IMR-90 (cell line): ENCODE data around the gene ADAP1. TPM values are rescaled to one million over a fixed set of nuclear protein-coding genes. Genes with fewer than 3 reads are reported as not detected.

Experiments
- ATAC-seq: fragments of 200-7000 bp; cut with Tn5 transposase; 2 replicates; pipeline ENCODE4 v1.9.1; 2020; ENCODE audit warnings: low read depth, mild to moderate bottlenecking, moderate library complexity
- BruUV-seq: library from RNA; stranded (reverse); fragments of 400-500 nt; replicated peaks from 2 replicates; lab custom pipeline; 2021; lab: Mats Ljungman, UMichigan
- CTCF ChIA-PET: fragments of 300-600 bp; formaldehyde crosslinking; extraction: SDS; loops from one replicate; lab custom pipeline; 2021; ENCODE audit warnings: antibody characterized with exemption; lab: Yijun Ruan, JAX
- POLR2A ChIA-PET: fragments of 300-600 bp; sonication (Branson Sonifier 250); formaldehyde crosslinking; loops from one replicate; lab custom pipeline; 2022; ENCODE audit warnings: antibody characterized with exemption; ENCODE audit not compliant: unreplicated experiment; lab: Charles Lee
- DNase-seq: peaks from one replicate; pipeline ENCODE4 v3.0.0; 2013
- H2AFZ ChIP-seq: replicated peaks from 2 replicates; pipeline ENCODE3; 2013; ENCODE audit warnings: low read length, mild to moderate bottlenecking; ENCODE audit not compliant: poor library complexity
- H2AK5ac ChIP-seq: 2 replicates; pipeline ENCODE4 v1.6.1; 2013; ENCODE audit warnings: low read depth, low read length, inconsistent platforms
- H2AK9ac ChIP-seq: replicated peaks from 2 replicates; pipeline ENCODE3; 2013; ENCODE audit warnings: mild to moderate bottlenecking, low read depth, low read length, moderate library complexity; ENCODE audit not compliant: poor library complexity
- H2BK120ac ChIP-seq: 2 replicates; pipeline ENCODE4 v1.6.1; 2013; ENCODE audit warnings: low read depth, low read length, inconsistent platforms
- H2BK15ac ChIP-seq: 3 replicates; pipeline ENCODE4 v1.6.1; 2013; ENCODE audit warnings: low read depth, low read length, inconsistent platforms
- H2BK20ac ChIP-seq: 2 replicates; pipeline ENCODE4 v1.6.1; 2013; ENCODE audit warnings: low read depth, mild to moderate bottlenecking, inconsistent platforms, low read length, moderate library complexity
- H2BK5ac ChIP-seq: 2 replicates; pipeline ENCODE4 v1.6.1; 2013; ENCODE audit warnings: mild to moderate bottlenecking, low read depth, low read length, inconsistent platforms; ENCODE audit not compliant: poor library complexity, severe bottlenecking
- H3K14ac ChIP-seq: replicated peaks from 2 replicates; pipeline ENCODE4 v1.6.1; 2013; ENCODE audit warnings: low read depth, low read length, inconsistent platforms
- H3K18ac ChIP-seq: 2 replicates; pipeline ENCODE4 v1.6.1; 2013; ENCODE audit warnings: low read depth, low read length, control low read depth
- H3K23ac ChIP-seq: 2 replicates; pipeline ENCODE4 v1.6.1; 2013; ENCODE audit warnings: low read depth, low read length, inconsistent platforms
- H3K27ac ChIP-seq: 2 replicates; pipeline ENCODE4 v1.5.1; 2013; ENCODE audit warnings: mild to moderate bottlenecking, control low read depth, low read length; ENCODE audit not compliant: insufficient read depth
- H3K27me3 ChIP-seq: 2 replicates; pipeline ENCODE4 v1.6.1; 2013; ENCODE audit warnings: low read length; ENCODE audit not compliant: control insufficient read depth, insufficient read depth
- H3K36me3 ChIP-seq: 2 replicates; pipeline ENCODE4 v1.6.1; 2013; ENCODE audit warnings: low read length, mixed read lengths; ENCODE audit not compliant: control insufficient read depth, insufficient read depth
- H3K4ac ChIP-seq: 2 replicates; pipeline ENCODE4 v1.6.1; 2013; ENCODE audit warnings: low read depth, low read length, inconsistent platforms
- H3K4me1 ChIP-seq: 2 replicates; pipeline ENCODE4 v1.6.1; 2013; ENCODE audit warnings: low read length, mixed read lengths; ENCODE audit not compliant: control insufficient read depth, insufficient read depth
- H3K4me2 ChIP-seq: 2 replicates; pipeline ENCODE4 v1.6.1; 2013; ENCODE audit warnings: low read depth, mild to moderate bottlenecking, control low read depth, low read length, moderate library complexity
- H3K4me3 ChIP-seq: 2 replicates; pipeline ENCODE4 v1.5.1; 2013; ENCODE audit warnings: low read depth, mild to moderate bottlenecking, control low read depth, low read length, moderate library complexity; ENCODE audit not compliant: insufficient read depth
- H3K56ac ChIP-seq: 2 replicates; pipeline ENCODE4 v1.6.1; 2013; ENCODE audit warnings: low read length, inconsistent platforms; ENCODE audit not compliant: insufficient read depth; ENCODE audit errors: extremely low read depth
- H3K79me1 ChIP-seq, 2 experiments: 2 replicates each; pipeline ENCODE4 v1.6.1; 2013; ENCODE audit warnings: low read length in 2 of 2, inconsistent platforms in 1 of 2, low read depth in 1 of 2
- H3K9ac ChIP-seq: 2 replicates; pipeline ENCODE4 v1.6.1; 2013; ENCODE audit warnings: low read depth, low read length, control low read depth
- H3K9me1 ChIP-seq: 2 replicates; pipeline ENCODE4 v1.6.1; 2013; ENCODE audit warnings: low read length, inconsistent platforms; ENCODE audit not compliant: insufficient read depth
- H3K9me3 ChIP-seq: 2 replicates; pipeline ENCODE4 v1.6.1; 2013; ENCODE audit warnings: low read length; ENCODE audit not compliant: control insufficient read depth, insufficient read depth
- H4K20me1 ChIP-seq: 2 replicates; pipeline ENCODE4 v1.6.1; 2013; ENCODE audit warnings: low read length, inconsistent platforms; ENCODE audit not compliant: insufficient read depth
- H4K5ac ChIP-seq: 2 replicates; pipeline ENCODE4 v1.6.1; 2013; ENCODE audit warnings: mild to moderate bottlenecking, low read depth, low read length, control low read depth
- H4K8ac ChIP-seq, 2 experiments: 2 replicates each; pipeline ENCODE4 v1.6.1; 2013; ENCODE audit warnings: low read depth in 2 of 2, low read length in 2 of 2, control low read depth in 1 of 2, inconsistent platforms in 1 of 2
- H4K91ac ChIP-seq: 2 replicates; pipeline ENCODE4 v1.6.1; 2013; ENCODE audit warnings: low read depth, low read length, inconsistent platforms; ENCODE audit not compliant: insufficient read depth
- BHLHE40 ChIP-seq: fragments of 150-350 bp; IDR thresholded peaks from 2 replicates; pipeline ENCODE4 v1.6.1; 2016; ENCODE audit warnings: mild to moderate bottlenecking, low read depth, low read length
- CEBPB ChIP-seq: IDR thresholded peaks from 2 replicates; pipeline ENCODE4 v1.6.1; 2012; ENCODE audit warnings: low read depth, low read length, improper control_type of control experiment
- CHD1 ChIP-seq: IDR thresholded peaks from 2 replicates; pipeline ENCODE4 v1.6.1; 2012; ENCODE audit warnings: low read depth, low read length, improper control_type of control experiment
- FOS ChIP-seq: fragments of 150-350 bp; IDR thresholded peaks from 2 replicates; pipeline ENCODE4 v1.6.1; 2016; ENCODE audit warnings: low read depth, low read length
- MAFK ChIP-seq: IDR thresholded peaks from 2 replicates; pipeline ENCODE4 v1.6.1; 2012; ENCODE audit warnings: low read depth, low read length, improper control_type of control experiment
- MAZ ChIP-seq: IDR thresholded peaks from 2 replicates; pipeline ENCODE4 v1.6.1; 2012; ENCODE audit warnings: low read depth, mild to moderate bottlenecking, low read length, improper control_type of control experiment, moderate library complexity, borderline replicate concordance
- MXI1 ChIP-seq: IDR thresholded peaks from 2 replicates; pipeline ENCODE4 v1.6.1; 2012; ENCODE audit warnings: low read depth, mild to moderate bottlenecking, low read length, moderate library complexity, borderline replicate concordance
- NFE2L2 ChIP-seq: fragments of 150-350 bp; IDR thresholded peaks from 2 replicates; pipeline ENCODE4 v1.6.1; 2016; ENCODE audit warnings: low read depth, mild to moderate bottlenecking, low read length
- POLR2A ChIP-seq: IDR thresholded peaks from 2 replicates; pipeline ENCODE4 v1.6.1; 2012; ENCODE audit warnings: mild to moderate bottlenecking, low read depth, low read length
- RAD21 ChIP-seq: IDR thresholded peaks from 2 replicates; pipeline ENCODE4 v1.6.1; 2012; ENCODE audit warnings: low read length, improper control_type of control experiment
- RCOR1 ChIP-seq: IDR thresholded peaks from 2 replicates; pipeline ENCODE4 v1.6.1; 2012; ENCODE audit warnings: mild to moderate bottlenecking, low read length, improper control_type of control experiment; ENCODE audit not compliant: insufficient replicate concordance
- RFX5 ChIP-seq: IDR thresholded peaks from 2 replicates; pipeline ENCODE4 v1.8.0; 2012; ENCODE audit warnings: low read depth, mild to moderate bottlenecking, low read length, moderate library complexity
- SMC3 ChIP-seq: fragments of 150-350 bp; IDR thresholded peaks from 2 replicates; pipeline ENCODE4 v1.6.1; 2016; ENCODE audit warnings: low read depth, mild to moderate bottlenecking, antibody characterized with exemption, low read length, moderate library complexity
- WGBS, 2 experiments: methylation state at CpG; one replicate each; pipeline versions ENCODE4 v1.1.5 to v1.1.7; 2013; ENCODE audit warnings: missing lambda C conversion rate in 2 of 2; ENCODE audit not compliant: insufficient read length in 1 of 2; ENCODE audit errors: extremely low coverage in 2 of 2; 5-methylcytosine and 5-hydroxymethylcytosine counted together
- dilution Hi-C: fragments of 300-500 bp; cut with HindIII; formaldehyde crosslinking; loops from one replicate; pipeline ENCODE4 v1.14.3; 2018; ENCODE audit warnings: low sequenced_read_pairs; ENCODE audit not compliant: unreplicated experiment
- in situ Hi-C: fragments of 300-500 bp; cut with MboI; formaldehyde crosslinking; loops from 3 replicates; pipeline ENCODE4 v1.14.3; 2019; ENCODE audit warnings: low sequenced_read_pairs, inconsistent platforms, mixed read lengths
- intact Hi-C: fragments of 100-400 bp; cut with micrococcal nuclease; formaldehyde crosslinking; loops from 2 replicates; pipeline ENCODE4 v1.10.0; 2022
- polyA plus RNA-seq, 3 experiments: library from polyadenylated mRNA; depleted of rRNA; stranded (reverse); fragments of >200 nt; gene quantifications; 2 replicates each; pipeline ENCODE4 v1.2.3, GENCODE V29; 2012; ENCODE audit warnings: low replicate concordance in 1 of 3
- total RNA-seq: library from RNA; depleted of rRNA; stranded (reverse); fragments of >200 nt; gene quantifications from 2 replicates; pipeline ENCODE4 v1.2.3, GENCODE V29; 2012
- TF ChIP-seq, protein P1 (sequence below): fragments of 150-350 bp; IDR thresholded peaks from 2 replicates; pipeline ENCODE4 v1.6.1; 2017; ENCODE audit warnings: mild to moderate bottlenecking, antibody characterized with exemption, low read length, low read depth
- TF ChIP-seq, protein P2 (sequence below): conservative IDR thresholded peaks from 2 replicates; pipeline ENCODE4 v1.5.1; 2012; ENCODE audit warnings: mild to moderate bottlenecking, low read depth, low read length, improper control_type of control experiment
- TF ChIP-seq, protein P3 (sequence below): fragments of 150-350 bp; IDR thresholded peaks from 2 replicates; pipeline ENCODE4 v1.6.1; 2016; ENCODE audit warnings: low read depth, mild to moderate bottlenecking, low read length, moderate library complexity, borderline replicate concordance

The ADAP1 gene
- total and polyA plus RNA-seq, 2 of the 4 experiments (the other 2 are of a cell fraction): 1.4 to 2.0 TPM

DNA sequence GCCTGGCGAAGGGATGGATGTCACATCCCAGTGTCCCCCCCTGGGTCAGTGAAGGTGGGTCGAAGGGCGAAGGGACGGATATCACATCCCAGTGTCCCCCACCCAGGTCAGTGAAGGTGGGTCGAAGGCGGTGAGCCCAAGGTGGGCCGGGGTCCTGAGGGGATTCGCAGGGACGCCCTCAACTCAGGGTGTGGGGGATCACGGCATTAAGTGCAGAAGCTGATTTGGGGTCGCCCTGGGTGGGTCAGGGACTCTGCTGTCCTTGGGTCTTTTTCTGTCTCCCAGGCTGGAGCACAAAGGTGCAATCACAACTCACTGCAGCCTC lies 21.9 kb downstream of the ADAP1 start:
- DNase-seq (no peak), ATAC-seq (no peak)
- WGBS, 2 experiments: 81% methylated on average over 5 of the region's 11 CpGs; no CpG with 5 or more reads in 1 of the 2 experiments
- ChIA-PET POLR2A (no interaction called here), CTCF (no interaction called here)
- Histone ChIP-seq H3K79me1 (no peaks in the 10 kb centered on the region), H3K14ac (no peak overlapping the region), H3K4me1 (peaks cover 2% of the 10 kb centered on the region), H3K18ac (no peak overlapping the region), H3K4ac (no peak overlapping the region), H4K20me1 (no peaks in the 10 kb centered on the region), H3K4me3 (no peak overlapping the region), H2BK120ac (no peak overlapping the region), H2BK5ac (no peak overlapping the region), H4K91ac (no peak overlapping the region), H3K36me3 (no peaks in the 10 kb centered on the region), H3K56ac (no peak overlapping the region), H3K4me2 (no peak overlapping the region), H3K9ac (no peak overlapping the region), H3K9me3 (no peaks in the 10 kb centered on the region), H3K9me1 (no peaks in the 10 kb centered on the region), H2AK9ac (no peak overlapping the region), H2BK20ac (no peak overlapping the region), H2AK5ac (no peak overlapping the region), H3K23ac (no peak overlapping the region), H4K8ac (no peak overlapping the region), H2BK15ac (no peak overlapping the region), H3K27ac (no peak overlapping the region), H2AFZ (no peak overlapping the region), H3K27me3 (no peaks in the 10 kb centered on the region), H4K5ac (no peak overlapping the region)
- in situ Hi-C loops: no loop called here
- dilution Hi-C loops: no loop called here
- intact Hi-C loops: no loop called here
- BruUV-seq: no TSS peak
- TF ChIP-seq FOS: no peak
- TF ChIP-seq, protein P1, sequence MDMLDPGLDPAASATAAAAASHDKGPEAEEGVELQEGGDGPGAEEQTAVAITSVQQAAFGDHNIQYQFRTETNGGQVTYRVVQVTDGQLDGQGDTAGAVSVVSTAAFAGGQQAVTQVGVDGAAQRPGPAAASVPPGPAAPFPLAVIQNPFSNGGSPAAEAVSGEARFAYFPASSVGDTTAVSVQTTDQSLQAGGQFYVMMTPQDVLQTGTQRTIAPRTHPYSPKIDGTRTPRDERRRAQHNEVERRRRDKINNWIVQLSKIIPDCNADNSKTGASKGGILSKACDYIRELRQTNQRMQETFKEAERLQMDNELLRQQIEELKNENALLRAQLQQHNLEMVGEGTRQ: no peak
- no peak for TF ChIP-seq RAD21
- TF ChIP-seq MXI1: no peak
- TF ChIP-seq SMC3: no peak
- no peak for TF ChIP-seq MAZ
- TF ChIP-seq RCOR1: no peak
- TF ChIP-seq CHD1: no peak
- TF ChIP-seq BHLHE40: no peak
- TF ChIP-seq CEBPB: no peak
- TF ChIP-seq, protein P2, sequence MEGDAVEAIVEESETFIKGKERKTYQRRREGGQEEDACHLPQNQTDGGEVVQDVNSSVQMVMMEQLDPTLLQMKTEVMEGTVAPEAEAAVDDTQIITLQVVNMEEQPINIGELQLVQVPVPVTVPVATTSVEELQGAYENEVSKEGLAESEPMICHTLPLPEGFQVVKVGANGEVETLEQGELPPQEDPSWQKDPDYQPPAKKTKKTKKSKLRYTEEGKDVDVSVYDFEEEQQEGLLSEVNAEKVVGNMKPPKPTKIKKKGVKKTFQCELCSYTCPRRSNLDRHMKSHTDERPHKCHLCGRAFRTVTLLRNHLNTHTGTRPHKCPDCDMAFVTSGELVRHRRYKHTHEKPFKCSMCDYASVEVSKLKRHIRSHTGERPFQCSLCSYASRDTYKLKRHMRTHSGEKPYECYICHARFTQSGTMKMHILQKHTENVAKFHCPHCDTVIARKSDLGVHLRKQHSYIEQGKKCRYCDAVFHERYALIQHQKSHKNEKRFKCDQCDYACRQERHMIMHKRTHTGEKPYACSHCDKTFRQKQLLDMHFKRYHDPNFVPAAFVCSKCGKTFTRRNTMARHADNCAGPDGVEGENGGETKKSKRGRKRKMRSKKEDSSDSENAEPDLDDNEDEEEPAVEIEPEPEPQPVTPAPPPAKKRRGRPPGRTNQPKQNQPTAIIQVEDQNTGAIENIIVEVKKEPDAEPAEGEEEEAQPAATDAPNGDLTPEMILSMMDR: no peak
- TF ChIP-seq MAFK: no peak
- TF ChIP-seq NFE2L2: no peak
- no peak for TF ChIP-seq RFX5
- TF ChIP-seq, protein P3, sequence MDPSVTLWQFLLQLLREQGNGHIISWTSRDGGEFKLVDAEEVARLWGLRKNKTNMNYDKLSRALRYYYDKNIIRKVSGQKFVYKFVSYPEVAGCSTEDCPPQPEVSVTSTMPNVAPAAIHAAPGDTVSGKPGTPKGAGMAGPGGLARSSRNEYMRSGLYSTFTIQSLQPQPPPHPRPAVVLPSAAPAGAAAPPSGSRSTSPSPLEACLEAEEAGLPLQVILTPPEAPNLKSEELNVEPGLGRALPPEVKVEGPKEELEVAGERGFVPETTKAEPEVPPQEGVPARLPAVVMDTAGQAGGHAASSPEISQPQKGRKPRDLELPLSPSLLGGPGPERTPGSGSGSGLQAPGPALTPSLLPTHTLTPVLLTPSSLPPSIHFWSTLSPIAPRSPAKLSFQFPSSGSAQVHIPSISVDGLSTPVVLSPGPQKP: no peak
- TF ChIP-seq POLR2A: no peak
